GM12878 (cell line): ENCODE measurements around the gene LMCD1. TPM values are rescaled to one million over a fixed set of nuclear protein-coding genes. Genes with fewer than 3 reads are reported as not detected.

Source experiments
- ATAC-seq: fragments of 200-7000 bp; cut with Tn5 transposase; 3 replicates; pipeline ENCODE4 v1.9.1; 2020; ENCODE audit warnings: mild to moderate bottlenecking, moderate library complexity
- BruUV-seq: library from RNA; stranded (reverse); fragments of 400-500 nt; replicated peaks from 2 replicates; lab custom pipeline; 2021; lab: Mats Ljungman, UMichigan
- CTCF ChIA-PET: fragments of 300-600 bp; sonication (Branson Sonifier 250); formaldehyde crosslinking; extraction: SDS; loops from one replicate; lab custom pipeline; 2021; ENCODE audit warnings: inconsistent platforms; lab: Yijun Ruan, JAX
- POLR2A ChIA-PET: fragments of 350-600 bp; formaldehyde crosslinking; extraction: SDS; loops from one replicate; lab custom pipeline; 2021; ENCODE audit warnings: inconsistent platforms; lab: Charles Lee
- RAD21 ChIA-PET: fragments of 300-600 bp; sonication (Branson Sonifier 250); formaldehyde crosslinking; loops from one replicate; lab custom pipeline; 2023; ENCODE audit warnings: antibody characterized with exemption; ENCODE audit not compliant: unreplicated experiment; lab: Charles Lee
- SMC1A ChIA-PET: fragments of 300-600 bp; sonication (Branson Sonifier 250); formaldehyde crosslinking; loops from one replicate; lab custom pipeline; 2023; ENCODE audit not compliant: unreplicated experiment, uncharacterized antibody; lab: Charles Lee
- DNase-seq: peaks from one replicate; pipeline ENCODE4 v3.0.0-alpha.2; 2011; ENCODE audit warnings: low read depth, low spot score
- FAIRE-seq: peaks from 3 replicates; lab custom pipeline; 2011; peaks lifted over from hg19 to GRCh38; lab: Jason Lieb, UNC
- H2AFZ ChIP-seq: 2 replicates; pipeline ENCODE4 v1.6.0; 2011; ENCODE audit warnings: low read depth, low read length, control low read depth; ENCODE audit not compliant: control insufficient read depth
- H3K27ac ChIP-seq: 2 replicates; pipeline ENCODE4 v1.5.1; 2011; ENCODE audit warnings: control low read depth; ENCODE audit not compliant: control insufficient read depth, insufficient read depth
- H3K27me3 ChIP-seq, 2 experiments: replicated peaks in 1 of 2; 2 replicates each; pipeline versions ENCODE4 v1.6.0 to v1.6.1; 2011; ENCODE audit warnings: low read length in 1 of 2; ENCODE audit not compliant: control insufficient read depth in 2 of 2, insufficient read depth in 2 of 2
- H3K36me3 ChIP-seq, 2 experiments: 2 replicates each; pipeline ENCODE4 v1.5.1; 2011; ENCODE audit warnings: low read length in 1 of 2; ENCODE audit not compliant: control insufficient read depth in 2 of 2, insufficient read depth in 2 of 2
- H3K4me1 ChIP-seq: 2 replicates; pipeline ENCODE4 v1.6.1; 2011; ENCODE audit warnings: mild to moderate bottlenecking, low read length, moderate library complexity, mixed read lengths; ENCODE audit not compliant: control insufficient read depth, insufficient read depth
- H3K4me2 ChIP-seq: 2 replicates; pipeline ENCODE4 v1.6.0; 2011; ENCODE audit warnings: control low read depth; ENCODE audit not compliant: control insufficient read depth, insufficient read depth
- H3K4me3 ChIP-seq: fragments of 200-600 bp; sonication (generic); 2 replicates; pipeline ENCODE4 v1.5.1; 2016
- H3K79me2 ChIP-seq: 2 replicates; pipeline ENCODE4 v1.6.0; 2011; ENCODE audit warnings: low read length; ENCODE audit not compliant: control insufficient read depth, insufficient read depth
- H3K9ac ChIP-seq: 2 replicates; pipeline ENCODE4 v1.8.0; 2011; ENCODE audit warnings: low read length, control low read depth, mixed read lengths; ENCODE audit not compliant: control insufficient read depth, insufficient read depth
- H3K9me3 ChIP-seq: replicated peaks from 3 replicates; pipeline ENCODE4 v1.5.1; 2011; ENCODE audit warnings: mild to moderate bottlenecking, low read length; ENCODE audit not compliant: control insufficient read depth, insufficient read depth
- H4K20me1 ChIP-seq: 2 replicates; pipeline ENCODE4 v1.6.0; 2011; ENCODE audit not compliant: control insufficient read depth, insufficient read depth
- IRF5 ChIP-seq: fragments of 450-650 bp; IDR thresholded peaks from 2 replicates; pipeline ENCODE4 v1.6.1; 2017; ENCODE audit warnings: borderline replicate concordance
- KAT2A ChIP-seq: conservative IDR thresholded peaks from 2 replicates; pipeline ENCODE4 v1.6.1; 2011; ENCODE audit warnings: low read depth, low read length; ENCODE audit not compliant: control insufficient read depth
- KLF5 ChIP-seq: fragments of 450-650 bp; IDR thresholded peaks from 2 replicates; pipeline ENCODE4 v1.6.1; 2014; ENCODE audit warnings: mild to moderate bottlenecking; ENCODE audit not compliant: partially characterized antibody
- PRDM15 ChIP-seq: fragments of 450-650 bp; formaldehyde crosslinking; IDR thresholded peaks from 2 replicates; pipeline ENCODE4 v1.4.0; 2020; ENCODE audit warnings: mild to moderate bottlenecking, moderate library complexity
- RELA ChIP-seq: fragments of 450-650 bp; IDR thresholded peaks from 2 replicates; pipeline ENCODE4 v1.8.0; 2014; ENCODE audit warnings: borderline replicate concordance; ENCODE audit not compliant: partially characterized antibody
- RELB ChIP-seq: fragments of 450-650 bp; IDR thresholded peaks from 2 replicates; pipeline ENCODE4 v1.6.1; 2017; ENCODE audit warnings: low read depth, mild to moderate bottlenecking, moderate library complexity
- ZNF592 ChIP-seq: fragments of 450-650 bp; IDR thresholded peaks from 2 replicates; pipeline ENCODE4 v1.6.1; 2017; ENCODE audit warnings: mild to moderate bottlenecking, moderate library complexity
- WGBS: methylation state at CpG from one replicate; pipeline ENCODE4 v1.1.6; 2016; ENCODE audit warnings: low lambda C conversion rate; ENCODE audit not compliant: insufficient replicate concordance, insufficient coverage; ENCODE audit errors: missing lambda C conversion rate; 5-methylcytosine and 5-hydroxymethylcytosine counted together
- in situ Hi-C: fragments of 300-500 bp; cut with MboI; formaldehyde crosslinking; loops from 9 replicates; pipeline ENCODE4 v1.14.3; 2018; ENCODE audit warnings: mixed read lengths
- intact Hi-C: fragments of 100-400 bp; cut with micrococcal nuclease; formaldehyde crosslinking; loops from one replicate; pipeline ENCODE4 v1.14.2; 2022; ENCODE audit not compliant: unreplicated experiment
- polyA plus RNA-seq, 11 experiments: library from polyadenylated mRNA; depleted of rRNA in 4 of 11; unstranded in 6 of 11; stranded (reverse) in 5 of 11; fragments of >200 nt; fragmentation: Nextera tagmentation in 4 of 11; fragmentation: Illumina TruSeq in 1 of 11; extraction: Ambion mirVana in 4 of 11; extraction: Trizol in 1 of 11; gene quantifications; 1 replicate in 1 of 11; 2 replicates in 10 of 11; pipeline versions ENCODE4 v1.2.1 to v1.2.3, GENCODE V29; 2011 to 2016; ENCODE audit warnings: inconsistent platforms in 2 of 11, missing spikeins in 2 of 11, low read depth in 1 of 11
- total RNA-seq, 4 experiments: library from RNA; depleted of rRNA in 3 of 4; stranded (reverse); fragments of >200 nt in 3 of 4; fragmentation: Illumina TruSeq in 1 of 4; extraction: Trizol in 1 of 4; gene quantifications; 2 replicates each; pipeline versions ENCODE4 v1.2.1 to v1.2.3, GENCODE V29; 2013 to 2021

The LMCD1 gene
- total and polyA plus RNA-seq, 10 of the 15 experiments (the other 5 are each of a cell fraction or from before 2014, with no cell fraction given), result 0.27 to 6.4 (median 1.7) TPM

- TF ChIP-seq PRDM15 (CRISPR knock-in tag), result no peak
Measured at GRCh38 chr3:8529738-8530525, 28.3 kb downstream of the LMCD1 start (continued).

GRCh38 chr3:8530581-8530980 is 29.0 kb downstream of the LMCD1 start:
- no peak overlapping the region for H3K27ac ChIP-seq
- H4K20me1 ChIP-seq, result no peaks in the 10 kb centered on the region
- H3K4me2 ChIP-seq, result no peak overlapping the region
- FAIRE-seq, result no peak
- WGBS, result 6% methylated on average over 1 of the region's 1 CpG
- DNase-seq, result no peak
- BruUV-seq, result no TSS peak
- no peaks in the 10 kb centered on the region for H3K79me2 ChIP-seq
- no peak overlapping the region for H3K9ac ChIP-seq
- POLR2A ChIA-PET, result no interaction called here
- no peak overlapping the region for H3K4me3 ChIP-seq
- CTCF ChIA-PET, result interaction anchor here (1.0 kb wide), 1 partner anchor 15 kb away, joined by 3 read pairs; no protein-coding TSS in a partner anchor
- SMC1A ChIA-PET, result interaction anchor here (0.9 to 1.6 kb wide), 3 partner anchors 24 to 36 kb away, joined by 3 to 8 read pairs (median 4); no protein-coding TSS in a partner anchor
- no peak overlapping the region for H2AFZ ChIP-seq
- intact Hi-C loops, result no loop called here
- H3K9me3 ChIP-seq, result no peaks in the 10 kb centered on the region
- no peaks in the 10 kb centered on the region for H3K36me3 ChIP-seq
- RAD21 ChIA-PET, result no interaction called here
- no peaks in the 10 kb centered on the region for H3K27me3 ChIP-seq
- no peaks in the 10 kb centered on the region for H3K4me1 ChIP-seq
- in situ Hi-C loops, result no loop called here
- no peak for ATAC-seq
- TF ChIP-seq KAT2A (no peak), KLF5 (no peak), ZNF592 (no peak), RELB (no peak), IRF5 (no peak), RELA (no peak)
